Measurements from ENCODE around the gene DYRK1A.

DNA sequence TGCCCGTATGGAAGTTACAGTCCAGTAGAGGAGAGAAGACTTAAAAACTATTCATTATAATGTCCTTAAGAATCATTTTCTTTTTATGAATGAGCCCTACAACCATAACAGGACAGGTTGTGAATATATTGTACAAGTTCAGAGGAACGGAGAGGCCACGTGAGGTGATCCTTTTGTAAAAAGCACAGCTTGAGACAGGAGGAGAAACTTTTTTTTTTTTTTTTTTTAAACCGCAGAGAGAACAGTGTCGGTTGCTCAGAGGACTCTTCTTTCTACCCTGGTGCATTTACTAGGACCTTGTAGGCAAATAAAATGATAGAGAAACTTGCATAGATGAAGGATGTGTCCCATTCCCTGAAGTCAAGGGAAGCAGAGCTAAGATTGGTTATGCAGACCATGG lies 32.1 kb downstream of the DYRK1A start:
- TF ChIP-seq, protein P1, sequence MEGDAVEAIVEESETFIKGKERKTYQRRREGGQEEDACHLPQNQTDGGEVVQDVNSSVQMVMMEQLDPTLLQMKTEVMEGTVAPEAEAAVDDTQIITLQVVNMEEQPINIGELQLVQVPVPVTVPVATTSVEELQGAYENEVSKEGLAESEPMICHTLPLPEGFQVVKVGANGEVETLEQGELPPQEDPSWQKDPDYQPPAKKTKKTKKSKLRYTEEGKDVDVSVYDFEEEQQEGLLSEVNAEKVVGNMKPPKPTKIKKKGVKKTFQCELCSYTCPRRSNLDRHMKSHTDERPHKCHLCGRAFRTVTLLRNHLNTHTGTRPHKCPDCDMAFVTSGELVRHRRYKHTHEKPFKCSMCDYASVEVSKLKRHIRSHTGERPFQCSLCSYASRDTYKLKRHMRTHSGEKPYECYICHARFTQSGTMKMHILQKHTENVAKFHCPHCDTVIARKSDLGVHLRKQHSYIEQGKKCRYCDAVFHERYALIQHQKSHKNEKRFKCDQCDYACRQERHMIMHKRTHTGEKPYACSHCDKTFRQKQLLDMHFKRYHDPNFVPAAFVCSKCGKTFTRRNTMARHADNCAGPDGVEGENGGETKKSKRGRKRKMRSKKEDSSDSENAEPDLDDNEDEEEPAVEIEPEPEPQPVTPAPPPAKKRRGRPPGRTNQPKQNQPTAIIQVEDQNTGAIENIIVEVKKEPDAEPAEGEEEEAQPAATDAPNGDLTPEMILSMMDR (conservative IDR thresholded peaks at IDR 0.05), result no peak
- TF ChIP-seq EZH2 (IDR thresholded peaks at IDR 0.05; ENCODE audit: low read depth), result no peak
